GM21717 (cell line): ENCODE data around the gene LNPEP.

Experiments used
- ATAC-seq: cut with Tn5 transposase; IDR thresholded peaks from one replicate; pipeline ENCODE4 v1.9.1; 2021; ENCODE audit warnings: mild to moderate bottlenecking, moderate library complexity; ENCODE audit not compliant: unreplicated experiment

The LNPEP gene

GRCh38 chr5:96994493-96994892, 58.6 kb downstream of the LNPEP start:
- ATAC-seq, result no peak

GRCh38 chr5:96995419-96995818, 59.5 kb downstream of the LNPEP start:
- no peak for ATAC-seq

- peak; percentile 50 for ATAC-seq
Observed at GRCh38 chr5:96997265-96997859, 61.5 kb downstream of the LNPEP start.

GRCh38 chr5:96999856-97000255, 64.0 kb downstream of the LNPEP start:
- no peak for ATAC-seq

- no peak for ATAC-seq
Observed at GRCh38 chr5:97000391-97000790, 64.5 kb downstream of the LNPEP start.

GRCh38 chr5:97002983-97003382, 67.1 kb downstream of the LNPEP start:
- no peak for ATAC-seq

- ATAC-seq, result no peak
Observed at GRCh38 chr5:97004423-97005060, 68.7 kb downstream of the LNPEP start.

GRCh38 chr5:97006454-97007060, 70.7 kb downstream of the LNPEP start:
- ATAC-seq, result no peak

GRCh38 chr5:97009212-97009898, 73.5 kb downstream of the LNPEP start:
- ATAC-seq, result peak; percentile 65

- no peak for ATAC-seq
Observed at GRCh38 chr5:97009921-97010320, 74.0 kb downstream of the LNPEP start.

GRCh38 chr5:97010606-97011005, 74.7 kb downstream of the LNPEP start:
- no peak for ATAC-seq

- no peak for ATAC-seq
Observed at GRCh38 chr5:97011567-97011966, 75.7 kb downstream of the LNPEP start.

GRCh38 chr5:97019435-97020117, 83.7 kb downstream of the LNPEP start:
- ATAC-seq, result no peak

GRCh38 chr5:97021416-97021815, 85.5 kb downstream of the LNPEP start:
- no peak for ATAC-seq

- no peak for ATAC-seq
Observed at GRCh38 chr5:97022898-97023297, 87.0 kb downstream of the LNPEP start.

- ATAC-seq, result no peak
Observed at GRCh38 chr5:97026721-97027120, 90.8 kb downstream of the LNPEP start.

GRCh38 chr5:97037819-97038218, 101.9 kb downstream of the LNPEP start:
- no peak for ATAC-seq

GRCh38 chr5:97041239-97041638, 105.4 kb downstream of the LNPEP start:
- ATAC-seq, result no peak

- ATAC-seq, result no peak
Observed at GRCh38 chr5:97042996-97043395, 107.1 kb downstream of the LNPEP start.

- ATAC-seq, result no peak
Observed at GRCh38 chr5:97043511-97043910, 107.6 kb downstream of the LNPEP start.

GRCh38 chr5:97044052-97044451, 108.2 kb downstream of the LNPEP start:
- no peak for ATAC-seq
